DND-41 (cell line): ENCODE data around the gene CHST3.

Experiments
- ATAC-seq: fragments of 200-7000 bp; cut with Tn5 transposase; 3 replicates; pipeline ENCODE4 v1.9.1; 2021; ENCODE audit warnings: low read depth; ENCODE audit not compliant: insufficient read depth
- DNase-seq: peaks from one replicate; pipeline ENCODE4 v3.0.0-alpha.2; 2020
- H2AFZ ChIP-seq: 2 replicates; pipeline ENCODE4 v1.6.0; 2012; ENCODE audit warnings: low read depth, low read length
- H3K27ac ChIP-seq: 2 replicates; pipeline ENCODE4 v1.5.1; 2012; ENCODE audit warnings: low read length, inconsistent platforms
- H3K27me3 ChIP-seq: fragments of 200-600 bp; sonication (generic); 2 replicates; pipeline ENCODE4 v1.6.0; 2012; ENCODE audit warnings: low read length, mild to moderate bottlenecking, inconsistent platforms; ENCODE audit not compliant: insufficient read depth, poor library complexity
- H3K36me3 ChIP-seq: 2 replicates; pipeline ENCODE4 v1.5.1; 2012; ENCODE audit warnings: low read length, inconsistent platforms; ENCODE audit not compliant: insufficient read depth
- H3K4me1 ChIP-seq: 2 replicates; pipeline ENCODE4 v1.5.1; 2012; ENCODE audit warnings: mild to moderate bottlenecking, low read length; ENCODE audit not compliant: insufficient read depth
- H3K4me2 ChIP-seq: 2 replicates; pipeline ENCODE4 v1.6.0; 2012; ENCODE audit warnings: mild to moderate bottlenecking, moderate library complexity, low read length, inconsistent platforms; ENCODE audit not compliant: insufficient read depth
- H3K4me3 ChIP-seq, 2 experiments: fragments of 200-600 bp in 1 of 2; shearing (Covaris generic) in 1 of 2; 2 replicates each; pipeline ENCODE4 v1.5.1; 2012 to 2016; ENCODE audit warnings: inconsistent platforms in 2 of 2, low read length in 2 of 2, mild to moderate bottlenecking in 2 of 2, low read depth in 1 of 2, moderate library complexity in 1 of 2
- H3K79me2 ChIP-seq: 2 replicates; pipeline ENCODE4 v1.6.0; 2012; ENCODE audit warnings: low read length, inconsistent platforms; ENCODE audit not compliant: insufficient read depth
- H3K9ac ChIP-seq: 2 replicates; pipeline ENCODE4 v1.6.0; 2012; ENCODE audit warnings: low read depth, mild to moderate bottlenecking, inconsistent platforms, low read length, moderate library complexity
- H3K9me3 ChIP-seq: 2 replicates; pipeline ENCODE4 v1.5.1; 2012; ENCODE audit warnings: low read length, moderate library complexity, mild to moderate bottlenecking, inconsistent platforms; ENCODE audit not compliant: insufficient read depth, severe bottlenecking
- H4K20me1 ChIP-seq: 2 replicates; pipeline ENCODE4 v1.6.0; 2012; ENCODE audit warnings: low read length; ENCODE audit not compliant: insufficient read depth
- CTCF ChIP-seq: IDR thresholded peaks from 2 replicates; pipeline ENCODE4 v1.5.1; 2012; ENCODE audit warnings: borderline replicate concordance, low read length, moderate library complexity, mild to moderate bottlenecking; ENCODE audit not compliant: poor library complexity, severe bottlenecking; ENCODE audit errors: extremely low read depth
- EZH2 ChIP-seq: IDR thresholded peaks from 3 replicates; pipeline ENCODE4 v1.6.1; 2012; ENCODE audit warnings: borderline replicate concordance, low read depth, mild to moderate bottlenecking, moderate library complexity, low read length, inconsistent platforms; ENCODE audit not compliant: severe bottlenecking

CHST3 gene

GRCh38 chr10:71931295-71931694 lies 32.9 kb upstream of the CHST3 start:
- peaks cover 8% of the 10 kb centered on the region for H3K9me3 ChIP-seq
- no peak overlapping the region for H3K27ac ChIP-seq
- H3K4me1 ChIP-seq, result peaks cover 14% of the 10 kb centered on the region
- no peak overlapping the region for H3K4me2 ChIP-seq
- no peak overlapping the region for H2AFZ ChIP-seq
- ATAC-seq, result no peak
- H3K36me3 ChIP-seq, result no peaks in the 10 kb centered on the region
- no peaks in the 10 kb centered on the region for H3K79me2 ChIP-seq
- no peaks in the 10 kb centered on the region for H3K27me3 ChIP-seq
- no peak for TF ChIP-seq CTCF
- TF ChIP-seq EZH2, result no peak
- H3K4me3 ChIP-seq, result no peak overlapping the region
- DNase-seq, result no peak
- no peaks in the 10 kb centered on the region for H4K20me1 ChIP-seq
- no peak overlapping the region for H3K9ac ChIP-seq

- DNase-seq, result peak; percentile 74
- H3K9me3 ChIP-seq, result peaks cover 8% of the 10 kb centered on the region
- H3K79me2 ChIP-seq, result no peaks in the 10 kb centered on the region
- no peak overlapping the region for H3K4me3 ChIP-seq
- H4K20me1 ChIP-seq, result no peaks in the 10 kb centered on the region
- ATAC-seq, result peak; percentile 92
- TF ChIP-seq EZH2 (no peak), CTCF (no peak)
- H3K27me3 ChIP-seq, result no peaks in the 10 kb centered on the region
- H3K4me1 ChIP-seq, result peaks cover 14% of the 10 kb centered on the region
- no peaks in the 10 kb centered on the region for H3K36me3 ChIP-seq
- H2AFZ ChIP-seq, result peak overlapping the region; percentile 2; the same call in 1 of the 2 replicates
- no peak overlapping the region for H3K4me2 ChIP-seq
- H3K9ac ChIP-seq, result no peak overlapping the region
- H3K27ac ChIP-seq, result peak overlapping the region; percentile 69
These were observed 30.5 kb upstream of the CHST3 start for GRCh38 chr10:71933651-71934050.

- Histone ChIP-seq H3K4me2 (no peak overlapping the region), H3K27me3 (no peaks in the 10 kb centered on the region), H3K79me2 (no peaks in the 10 kb centered on the region), H3K27ac (no peak overlapping the region), H2AFZ (no peak overlapping the region), H3K4me3 (no peak overlapping the region), H3K9ac (no peak overlapping the region), H3K4me1 (peaks cover 11% of the 10 kb centered on the region), H3K36me3 (no peaks in the 10 kb centered on the region), H3K9me3 (peaks cover 2% of the 10 kb centered on the region), H4K20me1 (no peaks in the 10 kb centered on the region)
- no peak for DNase-seq
- no peak for ATAC-seq
- TF ChIP-seq EZH2 (no peak), CTCF (no peak)
These were observed 26.0 kb upstream of the CHST3 start for GRCh38 chr10:71938211-71938610.

GRCh38 chr10:71939304-71939703 lies 24.9 kb upstream of the CHST3 start:
- no peak for TF ChIP-seq EZH2
- no peak for TF ChIP-seq CTCF
- Histone ChIP-seq H3K27me3 (no peaks in the 10 kb centered on the region), H3K36me3 (no peaks in the 10 kb centered on the region), H2AFZ (no peak overlapping the region), H3K9ac (no peak overlapping the region), H3K4me3 (no peak overlapping the region), H3K4me2 (no peak overlapping the region), H4K20me1 (no peaks in the 10 kb centered on the region), H3K79me2 (no peaks in the 10 kb centered on the region), H3K4me1 (no peaks in the 10 kb centered on the region), H3K27ac (no peak overlapping the region), H3K9me3 (peaks cover 8% of the 10 kb centered on the region)
- no peak for DNase-seq
- ATAC-seq, result no peak
